Astrocyte (in vitro differentiated cells and primary cell): ENCODE measurements around the gene GFRA4. TPM values are rescaled to one million over a fixed set of nuclear protein-coding genes. Genes with fewer than 3 reads are reported as not detected.

ENCODE experiments used
- DNase-seq: peaks from one replicate; pipeline ENCODE4 v3.0.0-alpha.2; 2010; ENCODE audit warnings: low read depth
- FAIRE-seq: peaks from 2 replicates; lab custom pipeline; 2011; peaks lifted over from hg19 to GRCh38; lab: Jason Lieb, UNC
- H2AFZ ChIP-seq: 2 replicates; pipeline ENCODE4 v1.6.0; 2012; ENCODE audit warnings: low read depth, low read length, inconsistent platforms
- H3K27ac ChIP-seq: 2 replicates; pipeline ENCODE4 v1.5.1; 2011; ENCODE audit warnings: low read depth, low read length, inconsistent platforms
- H3K27me3 ChIP-seq: 2 replicates; pipeline ENCODE4 v1.6.0; 2011; ENCODE audit warnings: low read length, inconsistent platforms; ENCODE audit not compliant: insufficient read depth
- H3K36me3 ChIP-seq: 2 replicates; pipeline ENCODE4 v1.5.1; 2011; ENCODE audit warnings: low read length, inconsistent platforms; ENCODE audit not compliant: insufficient read depth
- H3K4me1 ChIP-seq: 2 replicates; pipeline ENCODE4 v1.5.1; 2011; ENCODE audit warnings: low read length, inconsistent platforms; ENCODE audit not compliant: insufficient read depth
- H3K4me2 ChIP-seq: 2 replicates; pipeline ENCODE4 v1.6.0; 2012; ENCODE audit warnings: low read length, inconsistent platforms
- H3K4me3 ChIP-seq: 2 replicates; pipeline ENCODE4 v1.5.1; 2011; ENCODE audit warnings: low read depth, mild to moderate bottlenecking, low read length, inconsistent platforms; ENCODE audit not compliant: insufficient read depth
- H3K79me2 ChIP-seq: 2 replicates; pipeline ENCODE4 v1.6.0; 2012; ENCODE audit warnings: mild to moderate bottlenecking, low read length, inconsistent platforms; ENCODE audit not compliant: insufficient read depth
- H3K9ac ChIP-seq: 2 replicates; pipeline ENCODE4 v1.6.0; 2012; ENCODE audit warnings: mild to moderate bottlenecking, low read length, inconsistent platforms
- H3K9me3 ChIP-seq: 2 replicates; pipeline ENCODE4 v1.5.1; 2012; ENCODE audit warnings: low read depth, mild to moderate bottlenecking, low read length, inconsistent platforms; ENCODE audit not compliant: insufficient read depth
- H4K20me1 ChIP-seq: 2 replicates; pipeline ENCODE4 v1.6.0; 2012; ENCODE audit warnings: low read length, inconsistent platforms; ENCODE audit not compliant: insufficient read depth
- H3K27ac Mint-ChIP-seq: one replicate; pipeline ENCODE4 v1.8.0; 2021; ENCODE audit warnings: mild to moderate bottlenecking, mixed read lengths; ENCODE audit not compliant: unreplicated experiment
- H3K27me3 Mint-ChIP-seq: one replicate; pipeline ENCODE4 v1.8.0; 2021; ENCODE audit warnings: low read depth, mixed read lengths; ENCODE audit not compliant: unreplicated experiment
- H3K36me3 Mint-ChIP-seq: one replicate; pipeline ENCODE4 v1.8.0; 2021; ENCODE audit warnings: low read depth, mixed read lengths; ENCODE audit not compliant: unreplicated experiment
- H3K4me1 Mint-ChIP-seq: one replicate; pipeline ENCODE4 v1.8.0; 2021; ENCODE audit warnings: low read depth, mixed read lengths; ENCODE audit not compliant: unreplicated experiment
- H3K4me3 Mint-ChIP-seq: one replicate; pipeline ENCODE4 v1.8.0; 2021; ENCODE audit warnings: mild to moderate bottlenecking, moderate library complexity, mixed read lengths; ENCODE audit not compliant: unreplicated experiment
- H3K9me3 Mint-ChIP-seq: one replicate; pipeline ENCODE4 v1.8.0; 2021; ENCODE audit warnings: mild to moderate bottlenecking, mixed read lengths; ENCODE audit not compliant: unreplicated experiment
- CTCF ChIP-seq: IDR thresholded peaks from 2 replicates; pipeline ENCODE4 v1.5.1; 2011; ENCODE audit warnings: low read depth, mild to moderate bottlenecking, inconsistent platforms, low read length, moderate library complexity; ENCODE audit not compliant: insufficient read depth
- EZH2 ChIP-seq: IDR thresholded peaks from 2 replicates; pipeline ENCODE4 v1.6.1; 2012; ENCODE audit warnings: mild to moderate bottlenecking, low read length, inconsistent platforms; ENCODE audit not compliant: insufficient read depth
- total RNA-seq: library from RNA; stranded (reverse); gene quantifications from 2 replicates; pipeline ENCODE4 v1.2.1, GENCODE V29; 2021

Gene GFRA4
- total RNA-seq, 1 donor from 2014 or later: not detected

GRCh38 chr20:3671986-3672546 lies 8.9 kb upstream of the GFRA4 start:
- Histone ChIP-seq H4K20me1 (no peaks in the 10 kb centered on the region), H3K4me1 (peaks cover 4% of the 10 kb centered on the region), H3K4me3 (no peak overlapping the region), H3K4me2 (no peak overlapping the region), H3K36me3 (no peaks in the 10 kb centered on the region), H2AFZ (no peak overlapping the region), H3K9ac (no peak overlapping the region), H3K9me3 (no peaks in the 10 kb centered on the region), H3K27ac (no peak overlapping the region), H3K27me3 (peaks cover 27% of the 10 kb centered on the region), H3K79me2 (no peaks in the 10 kb centered on the region)
- DNase-seq (no peak), FAIRE-seq (no peak)
- no peaks in the 10 kb centered on the region for H3K9me3 Mint-ChIP-seq
- peaks cover 9% of the 10 kb centered on the region for H3K4me1 Mint-ChIP-seq
- no peak overlapping the region for H3K4me3 Mint-ChIP-seq
- H3K27ac Mint-ChIP-seq: no peak overlapping the region
- peaks cover 39% of the 10 kb centered on the region for H3K27me3 Mint-ChIP-seq
- TF ChIP-seq CTCF (no peak), EZH2 (no peak)
- H3K36me3 Mint-ChIP-seq: no peaks in the 10 kb centered on the region

- H3K4me3 Mint-ChIP-seq: no peak overlapping the region
Measured at GRCh38 chr20:3670945-3671344, 7.7 kb upstream of the GFRA4 start.

More at GRCh38 chr20:3670945-3671344, 7.7 kb upstream of the GFRA4 start:
- Mint-ChIP-seq H3K36me3 (no peaks in the 10 kb centered on the region), H3K27ac (no peak overlapping the region), H3K27me3 (peaks cover 43% of the 10 kb centered on the region), H3K4me1 (peaks cover 9% of the 10 kb centered on the region), H3K9me3 (no peaks in the 10 kb centered on the region)
- no peak overlapping the region for H3K4me2 ChIP-seq
- no peak for DNase-seq
- peaks cover 25% of the 10 kb centered on the region for H3K27me3 ChIP-seq
- no peak overlapping the region for H2AFZ ChIP-seq
- H3K79me2 ChIP-seq: no peaks in the 10 kb centered on the region
- FAIRE-seq: no peak
- H3K4me1 ChIP-seq: no peaks in the 10 kb centered on the region
- no peaks in the 10 kb centered on the region for H3K36me3 ChIP-seq
- H3K4me3 ChIP-seq: no peak overlapping the region
- H4K20me1 ChIP-seq: no peaks in the 10 kb centered on the region
- H3K27ac ChIP-seq: no peak overlapping the region
- H3K9me3 ChIP-seq: no peaks in the 10 kb centered on the region
- no peak overlapping the region for H3K9ac ChIP-seq
- TF ChIP-seq CTCF (no peak), EZH2 (no peak)
